Measurements from ENCODE around the gene SFTA2.
A peak's percentile ranks its signal among the peaks of the same experiment; 100 is the strongest.

DNA sequence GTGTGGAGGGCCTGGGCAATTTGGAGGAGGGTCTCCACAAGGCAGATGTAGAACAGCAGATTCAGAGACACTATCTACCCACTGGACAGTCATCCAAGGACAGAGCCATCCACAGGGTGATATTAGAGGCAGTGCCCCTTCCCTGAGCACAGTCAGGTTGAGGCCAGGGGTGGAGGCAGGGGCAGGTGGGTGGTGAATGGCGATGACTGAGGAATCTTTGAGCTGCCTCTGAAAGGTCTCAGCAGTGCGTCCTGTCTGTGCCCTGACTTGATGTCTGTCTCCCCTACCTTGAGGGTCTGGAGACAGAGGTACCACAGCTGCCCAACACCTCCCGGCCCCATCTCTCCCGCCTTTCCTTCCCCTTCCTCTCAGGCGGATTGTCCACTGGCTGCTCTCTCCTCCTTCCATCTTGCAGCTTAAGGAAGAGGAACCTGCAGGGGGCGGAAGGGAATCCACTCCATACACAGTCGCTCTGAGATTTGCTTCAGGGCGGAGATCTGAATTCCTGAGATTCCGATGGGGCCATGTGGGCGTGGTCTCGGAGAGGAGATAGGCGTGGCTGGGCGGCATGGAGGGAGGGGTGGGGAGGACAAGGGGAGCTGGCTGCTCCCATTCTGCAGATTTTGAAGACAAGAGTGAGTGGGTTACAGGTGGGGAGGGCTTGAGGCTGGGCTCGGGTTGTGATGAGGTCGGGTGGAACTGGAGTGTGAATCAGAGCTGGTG, 10.5 kb upstream of the SFTA2 start:
- TF ChIP-seq, protein P1, sequence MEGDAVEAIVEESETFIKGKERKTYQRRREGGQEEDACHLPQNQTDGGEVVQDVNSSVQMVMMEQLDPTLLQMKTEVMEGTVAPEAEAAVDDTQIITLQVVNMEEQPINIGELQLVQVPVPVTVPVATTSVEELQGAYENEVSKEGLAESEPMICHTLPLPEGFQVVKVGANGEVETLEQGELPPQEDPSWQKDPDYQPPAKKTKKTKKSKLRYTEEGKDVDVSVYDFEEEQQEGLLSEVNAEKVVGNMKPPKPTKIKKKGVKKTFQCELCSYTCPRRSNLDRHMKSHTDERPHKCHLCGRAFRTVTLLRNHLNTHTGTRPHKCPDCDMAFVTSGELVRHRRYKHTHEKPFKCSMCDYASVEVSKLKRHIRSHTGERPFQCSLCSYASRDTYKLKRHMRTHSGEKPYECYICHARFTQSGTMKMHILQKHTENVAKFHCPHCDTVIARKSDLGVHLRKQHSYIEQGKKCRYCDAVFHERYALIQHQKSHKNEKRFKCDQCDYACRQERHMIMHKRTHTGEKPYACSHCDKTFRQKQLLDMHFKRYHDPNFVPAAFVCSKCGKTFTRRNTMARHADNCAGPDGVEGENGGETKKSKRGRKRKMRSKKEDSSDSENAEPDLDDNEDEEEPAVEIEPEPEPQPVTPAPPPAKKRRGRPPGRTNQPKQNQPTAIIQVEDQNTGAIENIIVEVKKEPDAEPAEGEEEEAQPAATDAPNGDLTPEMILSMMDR (IDR thresholded peaks at IDR 0.05; ENCODE audit: control extremely low read depth in 1 of 3, insufficient read depth in 1 of 3, low read depth in 1 of 3, low read length in 3 of 3) = peak; percentile 48 to 62 (median 61)
- TF ChIP-seq JUN (IDR thresholded peaks at IDR 0.05; ENCODE audit: low read depth, low read length) (no peak), EP300 (IDR thresholded peaks at IDR 0.05; ENCODE audit: borderline replicate concordance in 1 of 2, low read depth in 2 of 2, low read length in 2 of 2) (0 out of 3 replicates have a peak, but pooled peaks of 1 of the 2 experiments have one; percentile 44), TEAD4 (IDR thresholded peaks at IDR 0.05; ENCODE audit: low read depth, low read length) (peak; percentile 98), EGR1 (IDR thresholded peaks at IDR 0.05; ENCODE audit: borderline replicate concordance, low read depth, low read length) (no peak), RFX5 (IDR thresholded peaks at IDR 0.05; ENCODE audit: borderline replicate concordance, low read depth, low read length) (no peak), YY1 (IDR thresholded peaks at IDR 0.05; ENCODE audit: low read depth, low read length) (peak; percentile 83)
